ENCODE measurements around the gene PRSS38.
A peak's percentile ranks its signal among the peaks of the same experiment; 100 is the strongest.

Gene PRSS38

GRCh38 chr1:227815468-227816409 lies at the start of gene PRSS38:
TSS of gene PRSS38 (plus strand) at chr1:227815675. CDS start at chr1:227815717, 42 bp downstream.
- DNase-seq = no peak

- DNase-seq = peak; percentile 99
Observed at GRCh38 chr1:227766015-227766634, 49.4 kb upstream of the PRSS38 start.

GRCh38 chr1:227766653-227767277 lies 48.7 kb upstream of the PRSS38 start:
- DNase-seq = peak; percentile 89

GRCh38 chr1:227767401-227768124 lies 47.9 kb upstream of the PRSS38 start:
- no peak for DNase-seq

- DNase-seq = peak; percentile 81
Observed at GRCh38 chr1:227768125-227768439, 47.4 kb upstream of the PRSS38 start.

- DNase-seq = no peak
Observed at GRCh38 chr1:227768640-227769039, 46.8 kb upstream of the PRSS38 start.

- DNase-seq = no peak
Observed at GRCh38 chr1:227769047-227769935, 46.2 kb upstream of the PRSS38 start.

GRCh38 chr1:227769936-227770494 lies 45.5 kb upstream of the PRSS38 start:
- DNase-seq = no peak

GRCh38 chr1:227770812-227771211 lies 44.7 kb upstream of the PRSS38 start:
- DNase-seq = no peak

- no peak for DNase-seq
Observed at GRCh38 chr1:227771326-227771725, 44.1 kb upstream of the PRSS38 start.

- DNase-seq = no peak
Observed at GRCh38 chr1:227771771-227772170, 43.7 kb upstream of the PRSS38 start.

GRCh38 chr1:227773558-227773957 lies 41.9 kb upstream of the PRSS38 start:
- DNase-seq = peak; percentile 87

- peak; percentile 90 for DNase-seq
Observed at GRCh38 chr1:227774051-227774731, 41.3 kb upstream of the PRSS38 start.

- DNase-seq = no peak
Observed at GRCh38 chr1:227774821-227775661, 40.4 kb upstream of the PRSS38 start.

GRCh38 chr1:227775841-227776240 lies 39.6 kb upstream of the PRSS38 start:
- peak; percentile 31 for DNase-seq

- no peak for DNase-seq
Observed at GRCh38 chr1:227776331-227776771, 39.1 kb upstream of the PRSS38 start.

- no peak for DNase-seq
Observed at GRCh38 chr1:227777156-227777555, 38.3 kb upstream of the PRSS38 start.

GRCh38 chr1:227777646-227778045 lies 37.8 kb upstream of the PRSS38 start:
- DNase-seq = no peak

GRCh38 chr1:227778401-227778947 lies 37.0 kb upstream of the PRSS38 start:
- DNase-seq = no peak

GRCh38 chr1:227779021-227779441 lies 36.4 kb upstream of the PRSS38 start:
- no peak for DNase-seq

Data from DMS53 (cell line).